C4-2B (cell line): Measurements from ENCODE around the gene FBXO27.
"Not testable (repeated sequence)": the region's sequence is repeated elsewhere in the genome, so short reads cannot be mapped to it uniquely, and the experiment has no call there.

Source experiments
- CTCF ChIP-seq: fragments of 450-650 bp; conservative IDR thresholded peaks from 2 replicates; pipeline ENCODE4 v1.5.1; 2017; ENCODE audit warnings: mild to moderate bottlenecking
- ZFX ChIP-seq: fragments of 450-650 bp; IDR thresholded peaks from 2 replicates; pipeline ENCODE4 v1.6.1; 2017

GRCh38 chr19:38989614-38990013, 42.7 kb downstream of the FBXO27 start:
- TF ChIP-seq CTCF, ZFX: not testable (repeated sequence)
